ENCODE data around the gene DLX4.

Gene DLX4

DNA sequence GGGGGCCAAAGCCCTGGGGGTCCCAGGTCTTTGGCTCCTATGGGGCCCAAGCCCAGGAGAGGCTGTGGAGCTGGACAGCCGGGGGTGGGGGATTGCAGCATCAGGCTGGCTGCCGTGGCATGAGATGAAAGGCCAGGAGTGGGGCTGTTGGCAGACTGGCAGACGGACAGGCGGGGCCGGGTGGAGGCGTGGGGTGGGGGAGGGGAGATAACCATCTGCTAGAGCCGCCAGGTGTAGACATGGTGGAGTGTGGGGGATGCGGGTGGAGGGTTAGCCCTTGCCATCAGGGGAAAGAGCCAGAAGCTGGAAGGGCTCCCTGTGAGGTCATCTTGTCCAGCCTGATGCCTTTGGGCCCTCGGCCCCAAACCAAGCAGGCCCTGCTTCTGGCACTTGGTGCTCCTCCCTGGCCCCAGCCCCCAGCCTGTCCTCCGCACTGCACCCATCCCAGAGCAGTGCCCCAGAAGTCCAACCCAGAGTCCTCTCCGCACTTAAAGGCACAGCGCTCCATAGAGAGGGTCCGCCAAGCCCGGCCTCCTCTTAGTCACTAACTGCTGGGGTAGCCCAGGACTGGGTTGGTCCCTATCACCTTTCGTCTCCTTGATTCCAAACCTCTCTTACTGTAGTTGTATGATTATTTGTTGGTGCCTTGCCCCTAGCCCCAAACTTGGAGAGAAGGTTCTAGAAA, 33.3 kb upstream of the DLX4 start:
- TF ChIP-seq, protein P1, sequence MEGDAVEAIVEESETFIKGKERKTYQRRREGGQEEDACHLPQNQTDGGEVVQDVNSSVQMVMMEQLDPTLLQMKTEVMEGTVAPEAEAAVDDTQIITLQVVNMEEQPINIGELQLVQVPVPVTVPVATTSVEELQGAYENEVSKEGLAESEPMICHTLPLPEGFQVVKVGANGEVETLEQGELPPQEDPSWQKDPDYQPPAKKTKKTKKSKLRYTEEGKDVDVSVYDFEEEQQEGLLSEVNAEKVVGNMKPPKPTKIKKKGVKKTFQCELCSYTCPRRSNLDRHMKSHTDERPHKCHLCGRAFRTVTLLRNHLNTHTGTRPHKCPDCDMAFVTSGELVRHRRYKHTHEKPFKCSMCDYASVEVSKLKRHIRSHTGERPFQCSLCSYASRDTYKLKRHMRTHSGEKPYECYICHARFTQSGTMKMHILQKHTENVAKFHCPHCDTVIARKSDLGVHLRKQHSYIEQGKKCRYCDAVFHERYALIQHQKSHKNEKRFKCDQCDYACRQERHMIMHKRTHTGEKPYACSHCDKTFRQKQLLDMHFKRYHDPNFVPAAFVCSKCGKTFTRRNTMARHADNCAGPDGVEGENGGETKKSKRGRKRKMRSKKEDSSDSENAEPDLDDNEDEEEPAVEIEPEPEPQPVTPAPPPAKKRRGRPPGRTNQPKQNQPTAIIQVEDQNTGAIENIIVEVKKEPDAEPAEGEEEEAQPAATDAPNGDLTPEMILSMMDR (IDR thresholded peaks at IDR 0.05; ENCODE audit: low read depth, low read length), result no peak
- DNase-seq (ENCODE audit: extremely low read depth, low read depth), result no peak

DNA sequence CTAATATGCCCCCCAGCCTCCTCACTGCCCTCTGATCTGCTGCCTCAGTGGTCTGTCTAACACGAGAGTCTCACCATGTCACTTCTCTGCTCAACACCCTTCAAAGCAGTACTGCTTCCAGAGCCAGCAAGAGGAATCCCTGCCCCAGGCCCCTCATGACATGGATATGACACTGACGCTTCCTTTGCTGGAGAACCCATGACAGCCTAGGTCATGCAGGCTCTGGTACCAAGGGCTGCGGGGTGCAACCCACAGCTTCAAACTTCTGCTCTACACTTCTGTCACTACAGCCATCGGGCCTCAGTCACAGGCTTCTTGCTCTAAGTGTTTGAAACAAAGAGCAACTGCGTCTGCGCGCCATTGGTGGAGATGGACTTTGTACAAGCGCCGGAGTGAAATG, 32.6 kb upstream of the DLX4 start:
- DNase-seq (ENCODE audit: extremely low read depth, low read depth), result no peak
- TF ChIP-seq, protein P1 (IDR thresholded peaks at IDR 0.05; ENCODE audit: low read depth, low read length), result no peak

DNA sequence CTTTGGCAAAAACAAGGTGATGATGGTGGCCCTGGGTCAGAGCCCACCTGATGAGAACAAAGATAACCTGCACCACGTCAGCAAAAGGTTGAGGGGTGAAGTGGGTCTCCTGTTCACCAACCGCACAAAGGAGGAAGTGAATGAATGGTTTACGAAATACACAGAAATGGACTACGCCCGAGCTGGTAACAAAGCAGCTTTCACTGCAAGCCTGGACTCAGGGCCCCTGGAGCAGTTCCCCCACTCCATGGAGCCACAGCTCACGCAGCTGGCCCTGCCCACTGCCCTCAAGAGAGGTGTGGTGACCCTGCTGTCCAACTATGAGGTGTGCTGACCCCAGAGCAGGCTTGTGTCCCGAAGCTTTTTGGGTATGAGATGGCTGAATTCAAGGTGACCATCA, 29.7 kb upstream of the DLX4 start:
- TF ChIP-seq, protein P1 (IDR thresholded peaks at IDR 0.05; ENCODE audit: low read depth, low read length), result no peak

DNA sequence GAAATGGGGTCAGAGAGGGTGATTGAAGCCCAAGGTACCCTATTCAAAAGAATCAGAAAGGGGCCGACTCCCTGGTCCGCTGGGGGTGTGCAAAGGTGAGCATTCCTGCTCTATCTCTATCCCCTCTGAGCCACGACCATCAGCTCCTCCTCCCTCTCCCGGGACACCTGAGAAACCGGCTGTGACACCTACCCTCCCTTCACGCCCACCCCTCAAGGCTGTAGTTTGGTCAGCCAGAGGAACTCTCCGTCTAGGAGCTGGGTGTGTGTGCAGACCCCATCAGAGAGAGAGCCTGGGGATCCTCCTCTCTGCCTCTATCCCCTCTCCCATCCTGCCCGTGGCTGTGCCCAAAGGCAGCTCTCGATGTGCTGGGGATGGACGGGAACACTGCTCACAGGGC, 27.6 kb upstream of the DLX4 start:
- no peak for DNase-seq (ENCODE audit: extremely low read depth, low read depth)
- TF ChIP-seq, protein P1 (IDR thresholded peaks at IDR 0.05; ENCODE audit: low read depth, low read length), result no peak

More for the DNA sequence above, 29.7 kb upstream of the DLX4 start:
- no peak for DNase-seq (ENCODE audit: extremely low read depth, low read depth)

DNA sequence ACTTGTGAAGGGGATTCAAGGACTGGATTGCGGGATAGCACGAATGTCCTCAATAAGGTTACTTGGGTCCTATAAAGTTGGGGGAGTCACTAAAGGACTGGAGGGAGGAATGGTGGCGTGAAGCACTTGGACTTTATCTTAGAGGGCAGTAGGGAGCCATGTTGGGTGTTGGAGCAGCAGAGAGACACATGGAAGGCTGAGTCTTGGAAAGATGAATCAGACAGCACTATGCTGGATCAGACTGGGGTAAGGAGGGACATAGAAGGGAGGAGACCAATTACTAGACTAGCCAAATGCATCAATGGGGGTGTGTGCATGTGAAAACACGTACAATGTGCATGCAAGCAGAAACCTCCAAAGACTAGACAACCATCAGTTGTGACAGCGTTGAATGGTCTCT, 26.0 kb upstream of the DLX4 start:
- TF ChIP-seq, protein P1 (IDR thresholded peaks at IDR 0.05; ENCODE audit: low read depth, low read length), result no peak
- DNase-seq (ENCODE audit: extremely low read depth, low read depth), result no peak

DNA sequence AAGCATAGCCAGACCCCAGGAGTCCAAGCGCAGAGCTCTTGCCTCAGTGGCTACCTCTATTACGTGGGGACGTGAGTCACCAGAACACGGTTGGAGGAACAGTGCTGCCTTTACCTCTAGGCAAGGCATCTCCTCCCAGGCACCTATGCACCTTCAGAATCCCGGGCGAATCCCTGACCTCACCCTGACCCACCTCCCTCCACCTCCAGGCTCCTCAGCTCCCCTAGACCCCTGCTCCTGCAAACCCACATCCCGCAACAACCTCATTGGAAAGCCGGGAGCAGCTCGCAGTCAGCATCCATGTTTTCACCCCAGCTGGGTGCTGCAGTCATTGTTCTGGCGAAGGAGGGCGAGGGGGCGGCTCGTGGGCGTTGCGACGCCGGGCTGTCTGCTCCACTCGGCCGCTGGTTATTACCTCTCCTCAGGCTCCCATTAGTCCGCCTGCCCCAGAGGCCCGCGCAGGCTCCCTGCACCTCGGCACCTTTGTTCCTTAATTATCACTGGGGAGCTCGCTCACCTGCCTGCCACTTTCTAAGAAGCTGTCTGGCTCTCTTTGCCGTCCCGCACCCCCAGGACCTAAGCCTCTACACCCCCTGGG, 24.6 kb upstream of the DLX4 start:
- DNase-seq (ENCODE audit: extremely low read depth, low read depth), result no peak
- TF ChIP-seq, protein P1 (IDR thresholded peaks at IDR 0.05; ENCODE audit: low read depth, low read length), result no peak

DNA sequence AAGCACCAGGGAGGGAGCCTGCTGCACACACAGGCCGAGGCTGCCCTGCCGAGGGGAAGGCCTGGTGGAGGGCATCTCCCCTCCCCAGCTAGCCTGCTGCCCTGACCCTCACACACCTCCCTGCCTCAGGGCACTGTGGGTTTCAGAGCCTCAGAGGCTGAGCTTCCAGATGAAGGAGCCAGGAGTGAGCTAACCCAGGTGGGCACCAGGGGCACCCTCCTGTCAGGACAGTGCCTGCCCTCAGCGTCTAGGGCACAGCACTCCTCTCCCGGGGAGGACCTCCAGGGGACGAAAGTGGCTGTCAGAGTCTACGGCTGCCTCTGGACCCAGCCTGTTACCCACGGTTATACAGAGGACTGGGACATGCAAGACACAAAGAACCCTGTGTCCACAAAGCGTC, 22.8 kb upstream of the DLX4 start:
- TF ChIP-seq, protein P1 (IDR thresholded peaks at IDR 0.05; ENCODE audit: low read depth, low read length), result no peak
- DNase-seq (ENCODE audit: extremely low read depth, low read depth), result no peak

Data from AG09319 (cell line).